K562 (cell line): ENCODE measurements around the gene MAK. TPM values are rescaled to one million over a fixed set of nuclear protein-coding genes. Genes with fewer than 3 reads are reported as not detected.
A peak's percentile ranks its signal among the peaks of the same experiment; 100 is the strongest.

Experiments
- FOXP1 ChIP-seq: sonication (generic); formaldehyde crosslinking; IDR thresholded peaks from 2 replicates; pipeline ENCODE4 v1.8.0; 2022; ENCODE audit warnings: mild to moderate bottlenecking, missing genetic modification reagents
- HDAC3 ChIP-seq: fragments of 450-650 bp; IDR thresholded peaks from 2 replicates; pipeline ENCODE4 v1.6.1; 2018; ENCODE audit warnings: borderline replicate concordance, mild to moderate bottlenecking, moderate library complexity; ENCODE audit not compliant: partially characterized antibody
- NR1H2 ChIP-seq: sonication (generic); formaldehyde crosslinking; IDR thresholded peaks from 2 replicates; pipeline ENCODE4 v1.4.0; 2020; ENCODE audit warnings: mild to moderate bottlenecking, missing genetic modification reagents
- NR2F6 ChIP-seq: fragments of 450-650 bp; formaldehyde crosslinking; IDR thresholded peaks from 2 replicates; pipeline ENCODE4 v1.4.0; 2020; ENCODE audit warnings: mild to moderate bottlenecking
- PHTF2 ChIP-seq: fragments of 250-450 bp; sonication (Bioruptor Pico); IDR thresholded peaks from 2 replicates; pipeline ENCODE4 v1.5.0; 2021; ENCODE audit warnings: mild to moderate bottlenecking
- SMARCB1 ChIP-seq: IDR thresholded peaks from 2 replicates; pipeline ENCODE4 v1.6.1; 2011; ENCODE audit warnings: improper control_type of control experiment, low read depth; ENCODE audit not compliant: insufficient read length
- STAT5A ChIP-seq: IDR thresholded peaks from 2 replicates; pipeline ENCODE4 v1.6.1; 2012; ENCODE audit warnings: low read length, inconsistent platforms, borderline replicate concordance
- TAF9B ChIP-seq: fragments of 450-650 bp; IDR thresholded peaks from 2 replicates; pipeline ENCODE4 v1.6.1; 2018; ENCODE audit warnings: mild to moderate bottlenecking; ENCODE audit not compliant: partially characterized antibody
- THAP7 ChIP-seq: fragments of 250-450 bp; sonication (Bioruptor Pico); IDR thresholded peaks from 2 replicates; pipeline ENCODE4 v1.5.0; 2021
- ZBTB17 ChIP-seq: fragments of 450-650 bp; formaldehyde crosslinking; IDR thresholded peaks from 2 replicates; pipeline ENCODE4 v1.4.0; 2020; ENCODE audit warnings: mild to moderate bottlenecking
- ZBTB7A ChIP-seq: IDR thresholded peaks from 2 replicates; pipeline ENCODE4 v1.6.1; 2011; ENCODE audit warnings: low read depth, mild to moderate bottlenecking, low read length, moderate library complexity, borderline replicate concordance; ENCODE audit not compliant: control insufficient read depth
- ZEB2 ChIP-seq: fragments of 450-650 bp; IDR thresholded peaks from 2 replicates; pipeline ENCODE4 v1.6.1; 2016
- ZFX ChIP-seq: sonication (generic); formaldehyde crosslinking; IDR thresholded peaks from 2 replicates; pipeline ENCODE4 v1.8.0; 2022; ENCODE audit warnings: mild to moderate bottlenecking, missing genetic modification reagents, moderate library complexity
- ZNF354B ChIP-seq: fragments of 250-450 bp; sonication (Bioruptor Pico); IDR thresholded peaks from 2 replicates; pipeline ENCODE4 v1.4.0; 2020
- ZNF644 ChIP-seq: fragments of 200-800 bp; sonication (Bioruptor generic); IDR thresholded peaks from 2 replicates; pipeline ENCODE4 v1.6.1; 2016; ENCODE audit warnings: low read depth, missing genetic modification characterization, missing compliant biosample characterization
- ZSCAN29 ChIP-seq: fragments of 450-650 bp; IDR thresholded peaks from 2 replicates; pipeline ENCODE4 v1.6.1; 2017
- ZSCAN32 ChIP-seq: fragments of 450-650 bp; formaldehyde crosslinking; IDR thresholded peaks from 2 replicates; pipeline ENCODE4 v1.4.0; 2020; ENCODE audit warnings: mild to moderate bottlenecking, moderate library complexity
- polyA plus RNA-seq, 8 experiments: library from polyadenylated mRNA; depleted of rRNA in 4 of 8; stranded (reverse) in 5 of 8; unstranded in 3 of 8; fragments of >200 nt; fragmentation: Nextera tagmentation in 2 of 8; fragmentation: Illumina TruSeq in 1 of 8; extraction: Ambion mirVana in 2 of 8; extraction: Trizol in 1 of 8; gene quantifications; 2 replicates each; pipeline versions ENCODE4 v1.2.1 to v1.2.3, GENCODE V29; 2011 to 2014; ENCODE audit warnings: inconsistent platforms in 1 of 8, missing spikeins in 1 of 8
- total RNA-seq, 7 experiments: library from RNA; depleted of rRNA in 6 of 7; stranded (reverse); fragments of >200 nt in 6 of 7; fragmentation: Illumina TruSeq in 2 of 7; extraction: Trizol in 2 of 7; gene quantifications; 2 replicates each; pipeline versions ENCODE4 v1.2.1 to v1.2.3, GENCODE V29; 2011 to 2021; ENCODE audit warnings: low replicate concordance in 1 of 7
- TF ChIP-seq, protein P1 (sequence below), 2 experiments: fragments of 450-650 bp in 1 of 2; sonication (generic) in 1 of 2; formaldehyde crosslinking in 1 of 2; IDR thresholded peaks; 2 replicates each; pipeline versions ENCODE4 v1.7.1 to v1.9.0; 2016 to 2022; ENCODE audit warnings: inconsistent platforms in 1 of 2, mild to moderate bottlenecking in 1 of 2, missing genetic modification reagents in 1 of 2
- TF ChIP-seq, protein P2 (sequence below): sonication (generic); formaldehyde crosslinking; IDR thresholded peaks from 2 replicates; pipeline ENCODE4 v1.8.0; 2022; ENCODE audit warnings: missing genetic modification reagents, mild to moderate bottlenecking, moderate library complexity, borderline replicate concordance

Gene MAK
- total and polyA plus RNA-seq, 9 of the 15 experiments (the other 6 are each of a cell fraction or from before 2014, with no cell fraction given) = 0.25 to 1.1 (median 0.53) TPM

- no peak for TF ChIP-seq ZSCAN29
- no peak for TF ChIP-seq PHTF2 (CRISPR knock-in tag)
- TF ChIP-seq TAF9B = peak; percentile 21
- TF ChIP-seq, protein P1, sequence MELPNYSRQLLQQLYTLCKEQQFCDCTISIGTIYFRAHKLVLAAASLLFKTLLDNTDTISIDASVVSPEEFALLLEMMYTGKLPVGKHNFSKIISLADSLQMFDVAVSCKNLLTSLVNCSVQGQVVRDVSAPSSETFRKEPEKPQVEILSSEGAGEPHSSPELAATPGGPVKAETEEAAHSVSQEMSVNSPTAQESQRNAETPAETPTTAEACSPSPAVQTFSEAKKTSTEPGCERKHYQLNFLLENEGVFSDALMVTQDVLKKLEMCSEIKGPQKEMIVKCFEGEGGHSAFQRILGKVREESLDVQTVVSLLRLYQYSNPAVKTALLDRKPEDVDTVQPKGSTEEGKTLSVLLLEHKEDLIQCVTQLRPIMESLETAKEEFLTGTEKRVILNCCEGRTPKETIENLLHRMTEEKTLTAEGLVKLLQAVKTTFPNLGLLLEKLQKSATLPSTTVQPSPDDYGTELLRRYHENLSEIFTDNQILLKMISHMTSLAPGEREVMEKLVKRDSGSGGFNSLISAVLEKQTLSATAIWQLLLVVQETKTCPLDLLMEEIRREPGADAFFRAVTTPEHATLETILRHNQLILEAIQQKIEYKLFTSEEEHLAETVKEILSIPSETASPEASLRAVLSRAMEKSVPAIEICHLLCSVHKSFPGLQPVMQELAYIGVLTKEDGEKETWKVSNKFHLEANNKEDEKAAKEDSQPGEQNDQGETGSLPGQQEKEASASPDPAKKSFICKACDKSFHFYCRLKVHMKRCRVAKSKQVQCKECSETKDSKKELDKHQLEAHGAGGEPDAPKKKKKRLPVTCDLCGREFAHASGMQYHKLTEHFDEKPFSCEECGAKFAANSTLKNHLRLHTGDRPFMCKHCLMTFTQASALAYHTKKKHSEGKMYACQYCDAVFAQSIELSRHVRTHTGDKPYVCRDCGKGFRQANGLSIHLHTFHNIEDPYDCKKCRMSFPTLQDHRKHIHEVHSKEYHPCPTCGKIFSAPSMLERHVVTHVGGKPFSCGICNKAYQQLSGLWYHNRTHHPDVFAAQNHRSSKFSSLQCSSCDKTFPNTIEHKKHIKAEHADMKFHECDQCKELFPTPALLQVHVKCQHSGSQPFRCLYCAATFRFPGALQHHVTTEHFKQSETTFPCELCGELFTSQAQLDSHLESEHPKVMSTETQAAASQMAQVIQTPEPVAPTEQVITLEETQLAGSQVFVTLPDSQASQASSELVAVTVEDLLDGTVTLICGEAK (IDR thresholded peaks at IDR 0.05) = 0 out of 2 replicates have a peak, but pooled peaks have one; percentile 39
- TF ChIP-seq, protein P1 (CRISPR knock-in tag; IDR thresholded peaks at IDR 0.05) = no peak
- no peak for TF ChIP-seq ZEB2
- peak; percentile 32; the same call in 1 of the 2 replicates for TF ChIP-seq STAT5A
- no peak for TF ChIP-seq ZBTB7A
- TF ChIP-seq ZSCAN32 (CRISPR knock-in tag) = no peak
- TF ChIP-seq ZBTB17 (CRISPR knock-in tag) = 0 out of 2 replicates have a peak, but pooled peaks have one; percentile 11
- no peak for TF ChIP-seq ZFX (CRISPR knock-in tag)
- TF ChIP-seq ZNF644 (tag) = no peak
- TF ChIP-seq, protein P2, sequence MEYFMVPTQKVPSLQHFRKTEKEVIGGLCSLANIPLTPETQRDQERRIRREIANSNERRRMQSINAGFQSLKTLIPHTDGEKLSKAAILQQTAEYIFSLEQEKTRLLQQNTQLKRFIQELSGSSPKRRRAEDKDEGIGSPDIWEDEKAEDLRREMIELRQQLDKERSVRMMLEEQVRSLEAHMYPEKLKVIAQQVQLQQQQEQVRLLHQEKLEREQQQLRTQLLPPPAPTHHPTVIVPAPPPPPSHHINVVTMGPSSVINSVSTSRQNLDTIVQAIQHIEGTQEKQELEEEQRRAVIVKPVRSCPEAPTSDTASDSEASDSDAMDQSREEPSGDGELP (CRISPR knock-in tag) = no peak
- TF ChIP-seq SMARCB1 = no peak
- TF ChIP-seq ZNF354B = no peak
- no peak for TF ChIP-seq FOXP1 (CRISPR knock-in tag)
- peak; percentile 22 for TF ChIP-seq HDAC3
- TF ChIP-seq NR1H2 (CRISPR knock-in tag) = no peak
- no peak for TF ChIP-seq NR2F6 (CRISPR knock-in tag)
- TF ChIP-seq THAP7 = no peak
These were observed 525 bp upstream of the MAK start (continued) for GRCh38 chr6:10838794-10839333.
